Hematopoietic multipotent progenitor cell (in vitro differentiated cells): ENCODE measurements around the gene ANO4. TPM values are rescaled to one million over a fixed set of nuclear protein-coding genes. Genes with fewer than 3 reads are reported as not detected.
"Not testable (repeated sequence)": the region's sequence is repeated elsewhere in the genome, so short reads cannot be mapped to it uniquely, and the experiment has no call there.

Source experiments
- DNase-seq, 3 donors: peaks; one replicate each; pipeline ENCODE4 v3.0.0-alpha.2; 2011 to 2015; ENCODE audit warnings: low read depth in 2 of 3, low spot score in 2 of 3
- total RNA-seq: library from RNA; depleted of rRNA; stranded (reverse); fragments of >200 nt; gene quantifications from one replicate; pipeline ENCODE4 v1.2.3, GENCODE V29; 2012

The ANO4 gene
- total RNA-seq, 1 donor = not detected

DNA sequence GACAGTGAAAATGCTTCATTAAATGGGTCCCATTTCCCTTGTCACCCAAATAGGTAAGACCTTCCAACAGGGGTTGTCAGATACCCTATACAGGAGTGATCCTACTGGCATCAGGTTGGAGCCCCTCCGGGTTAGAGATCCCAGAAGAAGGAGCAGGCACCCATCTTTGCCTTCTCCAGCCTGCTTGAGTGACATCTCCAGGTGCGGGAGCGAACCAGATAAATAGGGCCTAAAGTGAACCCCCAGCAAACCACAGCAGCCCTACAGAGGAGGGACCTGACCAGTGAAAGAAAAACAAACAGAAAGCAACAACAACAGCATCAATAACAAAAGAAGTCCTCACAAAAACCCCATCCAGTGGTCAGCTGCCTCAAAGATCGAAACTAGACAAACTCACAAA, 233.2 kb downstream of the ANO4 start:
- DNase-seq = no peak

- no peak for DNase-seq
Observed at GRCh38 chr12:101038289-101038871, 243.8 kb downstream of the ANO4 start.

GRCh38 chr12:101039848-101040531, 245.4 kb downstream of the ANO4 start:
- DNase-seq = no peak

DNA sequence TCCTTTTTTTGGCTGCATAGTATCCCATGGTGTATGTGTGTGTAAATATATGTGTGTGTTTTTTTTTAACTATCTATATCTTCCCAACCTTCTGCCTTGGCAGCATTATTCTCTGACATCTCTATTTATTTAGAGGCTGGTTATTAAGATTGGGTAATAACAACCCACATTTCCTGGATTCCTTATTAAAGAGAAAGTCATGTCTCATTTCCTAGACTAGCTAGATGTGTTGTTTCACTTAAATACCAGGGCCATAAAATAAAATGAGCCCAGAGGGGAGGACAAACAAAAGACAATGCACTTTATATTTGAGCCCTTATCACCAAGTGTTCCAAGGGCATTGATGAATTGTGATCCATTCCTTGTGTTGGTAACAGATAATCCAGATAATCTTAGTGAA, 246.4 kb downstream of the ANO4 start:
- DNase-seq = no peak

DNA sequence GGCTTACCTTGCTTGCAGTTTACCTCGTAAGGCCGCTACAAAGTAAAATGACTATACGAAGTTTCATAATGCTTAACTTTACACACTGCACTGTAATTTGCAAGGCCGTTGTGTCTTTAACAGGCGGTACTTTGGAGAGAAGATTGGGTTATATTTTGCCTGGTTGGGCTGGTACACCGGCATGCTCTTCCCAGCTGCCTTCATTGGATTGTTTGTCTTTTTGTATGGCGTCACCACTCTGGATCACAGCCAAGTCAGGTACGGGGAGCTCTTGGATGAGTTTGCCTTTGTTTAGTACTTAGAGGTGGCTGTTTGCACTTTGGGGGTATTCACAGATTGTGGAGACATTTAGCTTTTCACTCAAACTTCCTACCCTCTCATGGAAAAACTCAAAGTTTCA, 247.6 kb downstream of the ANO4 start:
- DNase-seq = no peak

DNA sequence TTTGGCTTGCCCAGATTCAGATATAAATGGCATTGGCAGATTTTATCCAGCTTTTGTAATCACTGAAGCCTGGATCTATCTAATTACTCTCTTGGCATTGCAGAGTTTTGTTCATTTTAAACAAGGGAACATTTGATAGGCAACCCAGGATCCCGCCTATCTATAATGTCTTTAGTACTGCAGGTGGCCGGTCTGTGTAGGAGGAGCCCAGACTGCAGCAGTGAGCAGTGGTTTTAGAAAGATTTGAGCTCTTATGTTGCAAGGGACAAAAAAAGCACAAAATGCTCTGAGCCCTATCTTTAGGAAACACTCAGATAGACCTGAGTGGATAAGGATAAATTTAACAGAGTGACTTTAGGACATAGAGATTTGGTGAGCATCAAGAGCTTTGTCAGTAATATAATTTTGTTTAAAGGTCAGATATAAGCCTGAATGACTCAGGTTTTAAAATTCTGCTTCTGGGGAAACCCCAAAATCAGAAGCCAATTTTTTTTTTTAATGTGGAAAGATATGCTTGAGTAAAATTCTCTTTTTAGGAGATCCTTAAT, 250.0 kb downstream of the ANO4 start:
- DNase-seq = no peak

GRCh38 chr12:101045486-101046464, 251.2 kb downstream of the ANO4 start:
- no peak for DNase-seq

- no peak for DNase-seq
Observed at GRCh38 chr12:101047652-101048051, 253.1 kb downstream of the ANO4 start.

DNA sequence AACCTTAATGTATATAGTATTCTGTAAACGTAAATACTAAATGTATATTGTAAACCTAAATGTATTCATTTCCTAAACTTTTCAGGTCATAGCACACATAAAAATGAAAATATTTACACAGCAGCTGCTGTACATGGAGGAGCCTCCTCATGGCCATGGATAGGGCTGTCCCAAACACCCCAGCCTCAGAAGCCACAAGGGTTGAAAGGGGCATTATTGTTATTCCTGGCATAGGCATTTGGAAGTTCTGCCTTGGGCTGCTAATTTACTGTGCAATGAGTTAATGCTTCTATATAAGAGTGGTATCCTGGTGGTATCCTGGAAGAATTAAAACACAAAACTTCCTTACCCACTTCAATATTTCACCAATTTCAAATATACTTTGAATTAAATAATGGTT, 256.1 kb downstream of the ANO4 start:
- no peak for DNase-seq

- DNase-seq = no peak
Observed at GRCh38 chr12:101051151-101051550, 256.6 kb downstream of the ANO4 start.

DNA sequence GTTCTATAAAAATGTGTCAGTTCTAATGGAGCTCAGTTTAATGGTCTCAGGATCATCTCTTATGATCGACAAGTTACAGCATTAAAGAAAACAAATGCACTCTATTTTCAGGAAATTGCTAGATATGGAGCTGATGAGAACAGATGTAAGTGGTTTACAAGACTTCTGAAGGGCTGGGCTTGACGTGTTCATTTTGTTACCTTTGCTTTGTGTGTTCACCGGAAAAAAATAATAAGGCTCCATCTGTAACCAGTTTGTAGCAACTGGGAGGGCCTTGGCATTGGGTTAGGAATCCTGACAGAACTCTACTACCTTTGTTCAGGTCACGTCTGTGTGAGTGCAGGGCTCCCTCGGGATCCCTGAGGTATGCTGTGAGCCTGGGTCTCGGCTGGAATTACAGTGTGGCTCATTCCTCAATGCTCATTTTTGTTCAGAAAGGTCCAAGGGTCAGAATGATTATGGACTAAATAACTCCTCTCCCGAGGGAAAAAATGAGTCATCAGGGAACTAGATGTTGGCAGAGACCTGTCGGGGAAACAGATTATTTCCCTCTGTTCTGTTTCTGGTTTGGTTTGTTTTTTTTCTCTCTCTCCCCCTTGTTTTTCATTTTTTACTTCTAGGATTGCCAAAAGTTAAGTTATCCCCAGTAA, 257.4 kb downstream of the ANO4 start:
- DNase-seq = no peak

GRCh38 chr12:101053203-101053602, 258.6 kb downstream of the ANO4 start:
- no peak for DNase-seq

- no peak for DNase-seq
Observed at GRCh38 chr12:101055940-101056339, 261.4 kb downstream of the ANO4 start.

- DNase-seq = not testable (repeated sequence)
Observed at GRCh38 chr12:101062508-101062907, 267.9 kb downstream of the ANO4 start.

GRCh38 chr12:101064721-101065120, 270.1 kb downstream of the ANO4 start:
- no peak for DNase-seq

DNA sequence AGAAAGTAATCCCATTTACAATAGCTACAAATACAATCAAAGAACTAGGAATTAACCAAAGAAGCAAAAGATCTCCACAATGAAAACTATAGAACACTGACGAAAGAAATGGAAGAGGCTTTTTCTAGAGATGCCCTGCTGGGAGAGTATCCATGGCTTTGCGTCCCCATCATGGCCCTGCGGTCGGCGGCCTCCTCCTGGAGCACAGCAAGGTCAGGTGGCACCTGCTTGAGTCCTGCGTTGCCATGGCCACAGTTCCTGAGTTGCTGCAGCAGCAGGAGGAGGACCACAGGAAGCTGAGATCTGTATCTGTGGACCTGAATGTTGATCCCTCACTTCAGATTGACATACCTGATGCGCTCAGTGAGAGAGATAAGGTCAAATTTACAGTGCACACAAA, 271.9 kb downstream of the ANO4 start:
- no peak for DNase-seq

GRCh38 chr12:101068402-101068801, 273.8 kb downstream of the ANO4 start:
- DNase-seq = no peak

- DNase-seq = no peak
Observed at GRCh38 chr12:101068836-101069235, 274.3 kb downstream of the ANO4 start.

DNA sequence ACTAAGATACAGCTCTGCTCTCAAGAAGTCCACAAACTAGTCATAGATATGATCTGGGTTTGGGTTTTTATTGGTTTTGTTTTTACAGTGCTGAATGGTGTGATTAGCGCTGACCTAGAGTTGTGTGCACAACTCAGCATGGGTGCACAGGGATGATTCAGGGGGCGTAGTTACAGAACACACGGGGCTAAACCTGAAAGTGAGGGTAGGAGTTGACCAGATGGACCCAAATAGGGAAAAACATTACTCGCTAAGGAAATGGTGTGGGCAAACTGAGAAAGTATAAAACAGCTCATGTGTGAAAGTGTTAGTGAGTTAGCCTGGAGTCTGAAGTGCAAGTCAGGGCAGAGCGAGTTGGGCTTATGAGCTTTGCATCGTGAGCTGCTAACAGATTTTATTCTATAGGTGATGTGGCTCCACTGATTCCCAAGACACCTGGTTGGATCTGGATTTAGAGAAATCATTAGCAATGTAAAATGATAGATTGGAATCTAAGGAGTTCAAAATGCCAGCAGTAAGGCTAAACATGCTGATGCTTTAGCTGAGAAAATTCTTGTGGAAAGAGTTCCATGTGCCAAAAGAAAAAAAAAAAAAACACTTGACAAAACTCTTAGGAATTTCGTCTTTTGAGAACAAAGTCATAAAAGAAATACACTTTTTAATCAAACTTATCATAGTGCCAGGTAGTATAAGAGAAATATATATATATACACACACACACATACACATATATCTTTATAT, 280.5 kb downstream of the ANO4 start:
- DNase-seq = no peak

DNA sequence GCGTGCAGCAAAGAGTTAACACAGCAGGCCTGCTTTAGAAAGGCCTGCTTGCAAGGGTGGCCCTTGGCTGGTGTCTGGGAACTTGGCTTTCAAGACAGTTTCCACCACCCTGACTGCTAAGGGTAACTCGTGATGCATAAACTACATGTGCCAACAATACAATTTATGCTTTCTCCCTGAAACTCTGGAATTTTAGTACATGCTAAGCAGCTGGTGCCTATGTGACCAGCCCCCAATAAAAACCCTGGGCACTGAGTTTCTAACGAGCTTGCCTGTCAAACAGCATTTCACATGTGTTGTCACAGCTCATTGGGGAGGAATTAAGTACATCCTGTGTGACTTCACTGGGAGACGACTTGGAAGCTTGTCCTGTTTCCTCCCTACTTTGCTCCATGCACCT, 282.3 kb downstream of the ANO4 start:
- no peak for DNase-seq
